T-helper 2 cell treated with Interferon-gamma antibody and Interleukin-4, amounts not matched to agents 100 ng/mL and 5 ng/mL, for 36 hours (primary cell): Measurements from ENCODE around the gene ARHGAP26. TPM values are rescaled to one million over a fixed set of nuclear protein-coding genes. Genes with fewer than 3 reads are reported as not detected.

ENCODE experiments used
- intact Hi-C: fragments of 100-400 bp; cut with micrococcal nuclease; formaldehyde crosslinking; loops from one replicate; pipeline ENCODE4 v1.15.1; 2023
- total RNA-seq: library from RNA; stranded (reverse); gene quantifications from 2 replicates; pipeline ENCODE4 v1.2.3, GENCODE V29; 2022

ARHGAP26 gene
- total RNA-seq, 1 donor from 2014 or later: 24.7 TPM

- intact Hi-C loops: no loop called here
These were observed 438.8 kb downstream of the ARHGAP26 start for GRCh38 chr5:143208781-143209510.

- intact Hi-C loops: no loop called here
These were observed 439.8 kb downstream of the ARHGAP26 start for GRCh38 chr5:143209881-143210395.

DNA sequence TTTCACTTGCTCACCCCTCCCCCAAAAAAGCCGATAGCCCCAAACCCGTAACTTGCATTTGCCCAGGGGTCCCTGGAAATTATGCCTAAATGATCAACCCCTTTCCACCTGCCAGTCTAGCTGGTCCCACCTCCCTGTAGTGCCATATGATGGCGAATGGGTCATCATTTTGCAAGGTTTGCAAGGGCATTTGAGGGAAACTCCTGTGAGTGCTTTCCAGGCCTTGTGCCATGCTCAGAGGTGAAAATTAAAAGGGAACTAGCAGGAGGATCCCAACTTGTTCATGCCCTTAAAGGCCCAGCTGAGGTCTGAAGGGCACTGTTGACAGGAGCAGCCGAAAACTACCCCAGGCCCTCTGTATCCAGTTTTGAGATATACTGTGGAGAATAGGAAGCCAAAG lies 440.4 kb downstream of the ARHGAP26 start:
- intact Hi-C loops: no loop called here

DNA sequence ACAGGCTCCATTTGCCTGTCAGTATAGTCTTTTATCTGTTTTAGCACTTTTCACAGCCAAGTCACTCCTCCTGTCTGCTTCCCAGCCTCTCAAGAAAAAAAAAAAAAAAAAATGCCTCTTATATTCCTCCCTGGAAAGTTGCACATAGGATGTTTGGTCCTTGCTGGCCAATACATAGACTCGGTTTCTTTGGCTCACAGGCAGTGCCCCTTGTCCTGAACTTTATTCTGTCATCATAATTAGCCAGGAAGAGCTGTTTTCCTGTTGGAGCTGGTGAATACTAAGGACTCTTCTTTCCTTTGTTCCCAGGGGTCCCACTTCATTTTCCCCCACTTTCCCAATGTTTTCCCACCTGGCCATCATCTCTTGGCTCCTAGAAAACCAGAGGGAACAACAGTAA lies 442.1 kb downstream of the ARHGAP26 start:
- intact Hi-C loops: no loop called here

- intact Hi-C loops: no loop called here
These were observed 443.2 kb downstream of the ARHGAP26 start for GRCh38 chr5:143213231-143213850.

DNA sequence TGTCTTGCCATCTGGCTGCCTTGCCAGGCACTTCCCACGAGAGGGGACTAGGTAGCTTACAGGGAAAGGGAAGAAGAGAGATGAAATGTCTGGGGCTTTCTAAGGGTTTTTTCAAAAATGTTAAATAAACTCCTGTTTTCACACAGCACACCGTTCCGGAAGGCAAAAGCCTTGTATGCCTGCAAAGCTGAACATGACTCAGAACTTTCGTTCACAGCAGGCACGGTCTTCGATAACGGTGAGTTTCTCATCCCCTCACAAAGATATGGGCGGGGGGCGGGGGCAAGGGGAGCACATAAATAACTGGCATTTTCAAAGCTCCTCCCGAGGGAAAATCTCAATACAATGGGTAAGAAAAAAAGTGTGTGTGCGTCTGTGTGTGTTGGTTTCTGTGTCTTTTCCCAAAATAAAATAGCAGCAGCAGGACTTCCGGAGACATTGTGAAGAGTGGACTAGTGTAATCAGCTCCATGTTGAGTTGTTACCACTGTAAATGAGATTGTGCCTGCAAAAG lies 443.7 kb downstream of the ARHGAP26 start:
- intact Hi-C loops: no loop called here

GRCh38 chr5:143214458-143214857 lies 444.3 kb downstream of the ARHGAP26 start:
- intact Hi-C loops: no loop called here

- intact Hi-C loops: no loop called here
These were observed 444.7 kb downstream of the ARHGAP26 start for GRCh38 chr5:143214890-143215289.

GRCh38 chr5:143215690-143216089 lies 445.5 kb downstream of the ARHGAP26 start:
- intact Hi-C loops: no loop called here

GRCh38 chr5:143216211-143216610 lies 446.0 kb downstream of the ARHGAP26 start:
- intact Hi-C loops: no loop called here

DNA sequence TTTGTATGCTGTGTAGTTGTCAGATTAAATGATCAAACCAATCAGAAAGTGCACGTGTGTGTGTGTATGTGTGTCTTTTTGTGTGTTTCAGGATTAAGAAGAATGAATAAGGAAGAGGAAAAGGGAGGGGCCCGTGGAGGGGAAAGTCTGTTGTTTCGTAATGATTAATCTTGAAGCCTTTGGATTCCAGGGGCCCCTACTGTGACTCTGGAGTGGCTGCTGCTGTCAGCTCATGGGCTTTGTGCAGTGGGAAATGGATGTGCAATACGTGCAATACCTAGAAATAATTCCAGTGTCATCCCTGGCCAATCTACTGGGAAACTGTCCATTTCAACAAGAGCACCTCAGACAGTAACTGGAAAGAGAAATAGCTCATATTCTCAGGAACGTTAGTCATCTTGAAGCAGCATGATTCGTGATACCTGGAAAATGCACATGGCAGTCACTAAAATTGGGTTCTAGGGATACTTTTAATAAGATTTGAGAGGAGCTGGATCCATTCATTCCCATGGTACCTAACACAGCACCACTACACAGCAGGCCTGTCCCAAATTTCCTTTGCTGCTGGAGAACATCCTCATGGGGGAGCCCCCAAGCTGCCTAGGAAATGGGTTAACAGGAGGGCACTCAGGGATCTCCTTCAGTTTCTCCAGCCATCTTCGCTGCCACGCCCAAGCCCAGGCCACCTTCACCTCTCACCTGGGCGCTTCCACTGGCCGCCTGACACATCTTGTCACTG lies 447.1 kb downstream of the ARHGAP26 start:
- intact Hi-C loops: no loop called here

- intact Hi-C loops: no loop called here
These were observed 447.6 kb downstream of the ARHGAP26 start for GRCh38 chr5:143217804-143218160.

GRCh38 chr5:143218517-143219170 lies 448.5 kb downstream of the ARHGAP26 start:
- intact Hi-C loops: no loop called here

- intact Hi-C loops: loop anchor here (5.0 kb wide), 2 partner anchors 608 to 953 kb away; partner anchors contain the start of genes KCTD16 and YIPF5
These were observed 449.5 kb downstream of the ARHGAP26 start for GRCh38 chr5:143219696-143220095.

DNA sequence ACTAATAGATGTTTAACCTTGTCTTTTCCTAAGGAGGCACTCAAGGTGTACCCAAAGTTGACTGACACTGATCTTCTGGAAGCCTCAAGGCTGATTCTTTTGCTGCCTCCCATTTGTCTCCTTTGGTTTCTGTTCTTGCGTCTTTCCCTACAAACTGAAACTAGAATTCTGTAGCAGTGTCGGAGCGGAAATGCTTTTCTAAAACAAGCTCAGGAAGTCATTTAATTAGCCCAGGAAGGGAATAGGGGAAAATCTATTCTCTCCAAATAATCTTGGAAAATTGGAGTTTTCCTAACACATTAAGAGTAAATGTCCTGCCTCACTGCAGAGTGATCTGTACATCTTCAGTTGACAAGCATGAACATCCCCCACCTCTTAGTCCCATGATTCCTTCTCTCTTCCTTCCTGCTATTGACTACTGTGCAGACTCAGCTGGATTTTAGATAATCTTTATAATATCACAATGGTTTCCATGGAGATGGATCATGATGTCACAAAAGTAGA lies 450.6 kb downstream of the ARHGAP26 start:
- intact Hi-C loops: loop anchor here (5.0 kb wide), 2 partner anchors 607 to 952 kb away; partner anchors contain the start of genes KCTD16 and YIPF5

GRCh38 chr5:143222287-143223231 lies 452.4 kb downstream of the ARHGAP26 start:
- intact Hi-C loops: loop anchor here (1.0 to 5.0 kb wide), 8 partner anchors 39 to 968 kb away; partner anchors contain the start of genes KCTD16 and YIPF5

DNA sequence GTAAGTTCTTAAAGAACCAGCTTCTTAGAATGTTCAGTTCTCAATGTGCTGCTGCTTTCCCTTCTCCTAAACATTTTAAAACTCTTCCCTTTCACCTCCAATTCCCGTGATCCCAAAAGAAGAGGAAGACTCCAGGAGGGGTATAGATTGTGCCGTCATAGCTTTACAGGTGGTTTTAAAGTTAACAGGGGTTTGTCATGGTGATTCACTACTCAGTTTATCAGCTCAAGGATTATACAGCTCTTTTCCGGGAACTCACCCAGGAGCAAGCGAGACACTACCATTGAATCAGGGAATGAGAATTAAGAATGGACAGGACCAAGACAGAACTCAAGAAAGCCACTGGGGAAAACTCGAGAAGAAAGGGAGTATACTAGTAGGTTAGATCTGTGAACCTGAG lies 454.5 kb downstream of the ARHGAP26 start:
- intact Hi-C loops: loop anchor here (5.0 kb wide), 2 partner anchors 603 to 948 kb away; partner anchors contain the start of genes KCTD16 and YIPF5

- intact Hi-C loops: no loop called here
These were observed 455.3 kb downstream of the ARHGAP26 start for GRCh38 chr5:143225511-143225910.

DNA sequence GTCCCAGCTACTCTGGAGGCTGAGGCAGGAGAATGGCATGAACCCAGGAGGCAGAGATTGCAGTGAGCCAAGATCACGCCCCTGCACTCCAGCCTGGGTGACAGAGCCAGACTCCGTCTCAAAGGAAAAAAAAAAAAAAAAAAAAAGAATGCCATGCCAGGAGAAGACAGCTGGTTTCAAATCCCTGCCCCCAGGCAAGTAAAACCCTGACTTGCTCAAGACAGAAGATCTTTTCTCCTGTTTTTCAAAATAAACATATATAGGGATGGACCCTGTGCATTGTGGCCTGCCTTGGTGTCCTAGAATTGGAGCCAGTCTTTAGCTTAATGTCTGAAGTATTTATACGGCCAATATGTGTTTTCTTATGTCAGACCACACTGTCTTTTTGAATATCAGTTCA lies 456.2 kb downstream of the ARHGAP26 start:
- intact Hi-C loops: no loop called here

DNA sequence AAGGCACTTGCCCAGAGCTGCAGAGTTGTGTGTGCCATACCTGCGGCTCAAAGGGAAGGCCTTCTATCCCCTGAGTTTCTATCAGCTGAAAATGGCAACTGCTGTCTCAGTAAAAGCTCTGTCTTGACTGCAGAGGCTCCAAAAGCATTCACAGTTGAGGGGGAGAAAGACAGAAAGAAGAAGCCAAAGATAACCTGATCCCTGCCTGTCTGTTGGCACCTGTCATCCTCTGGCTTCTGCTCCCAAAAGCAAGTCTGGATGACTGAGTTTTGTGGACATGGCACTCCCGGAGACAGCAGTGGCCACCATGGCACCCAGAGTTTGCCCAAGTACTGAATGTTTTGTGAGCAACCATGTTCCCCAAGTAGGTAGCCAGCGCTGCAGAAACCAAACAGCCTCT lies 456.7 kb downstream of the ARHGAP26 start:
- intact Hi-C loops: no loop called here
